ENCODE results near the gene DEGS1. TPM values are rescaled to one million over a fixed set of nuclear protein-coding genes. Genes with fewer than 3 reads are reported as not detected.

DEGS1 gene
- total RNA-seq, 1 donor from 2014 or later: 88.1 TPM

- H3K36me3 Mint-ChIP-seq (ENCODE audit: low read depth, unreplicated experiment): no peaks in the 10 kb centered on the region
- TF ChIP-seq CTCF (IDR thresholded peaks at IDR 0.05; ENCODE audit: unreplicated experiment): no peak
These were observed 36.1 kb downstream of the DEGS1 start for GRCh38 chr1:224219011-224219611.

GRCh38 chr1:224219612-224220059 is 36.6 kb downstream of the DEGS1 start:
- no peak for TF ChIP-seq CTCF (IDR thresholded peaks at IDR 0.05; ENCODE audit: unreplicated experiment)
- no peaks in the 10 kb centered on the region for H3K9me3 Mint-ChIP-seq (ENCODE audit: unreplicated experiment)
- no peak overlapping the region for H3K4me3 Mint-ChIP-seq (ENCODE audit: unreplicated experiment)
- H3K36me3 Mint-ChIP-seq (ENCODE audit: low read depth, unreplicated experiment): no peaks in the 10 kb centered on the region
- no peak overlapping the region for H3K27ac Mint-ChIP-seq (ENCODE audit: unreplicated experiment)
- no peak for DNase-seq (ENCODE audit: low spot score)
- H3K27me3 Mint-ChIP-seq (ENCODE audit: unreplicated experiment): no peaks in the 10 kb centered on the region
- peaks cover 30% of the 10 kb centered on the region for H3K4me1 Mint-ChIP-seq (ENCODE audit: unreplicated experiment)

More at GRCh38 chr1:224219011-224219611, 36.1 kb downstream of the DEGS1 start:
- Mint-ChIP-seq H3K4me3 (ENCODE audit: unreplicated experiment) (no peak overlapping the region), H3K9me3 (ENCODE audit: unreplicated experiment) (no peaks in the 10 kb centered on the region), H3K4me1 (ENCODE audit: unreplicated experiment) (peaks cover 26% of the 10 kb centered on the region), H3K27me3 (ENCODE audit: unreplicated experiment) (no peaks in the 10 kb centered on the region), H3K27ac (ENCODE audit: unreplicated experiment) (no peak overlapping the region)
- no peak for DNase-seq (ENCODE audit: low spot score)

- Mint-ChIP-seq H3K4me3 (ENCODE audit: unreplicated experiment) (no peak overlapping the region), H3K4me1 (ENCODE audit: unreplicated experiment) (peaks cover 19% of the 10 kb centered on the region), H3K36me3 (ENCODE audit: low read depth, unreplicated experiment) (peaks cover 14% of the 10 kb centered on the region), H3K9me3 (ENCODE audit: unreplicated experiment) (no peaks in the 10 kb centered on the region), H3K27ac (ENCODE audit: unreplicated experiment) (peak overlapping the region; percentile 27), H3K27me3 (ENCODE audit: unreplicated experiment) (no peaks in the 10 kb centered on the region)
- no peak for TF ChIP-seq CTCF (IDR thresholded peaks at IDR 0.05; ENCODE audit: unreplicated experiment)
- DNase-seq (ENCODE audit: low spot score): no peak
These were observed 41.0 kb downstream of the DEGS1 start for GRCh38 chr1:224223819-224224714.

- Mint-ChIP-seq H3K27me3 (ENCODE audit: unreplicated experiment) (no peaks in the 10 kb centered on the region), H3K9me3 (ENCODE audit: unreplicated experiment) (no peaks in the 10 kb centered on the region), H3K36me3 (ENCODE audit: low read depth, unreplicated experiment) (peaks cover 26% of the 10 kb centered on the region), H3K4me1 (ENCODE audit: unreplicated experiment) (peaks cover 12% of the 10 kb centered on the region), H3K4me3 (ENCODE audit: unreplicated experiment) (peak overlapping the region; percentile 42), H3K27ac (ENCODE audit: unreplicated experiment) (no peak overlapping the region)
- TF ChIP-seq CTCF (IDR thresholded peaks at IDR 0.05; ENCODE audit: unreplicated experiment): no peak
- DNase-seq (ENCODE audit: low spot score): no peak
These were observed 43.9 kb downstream of the DEGS1 start for GRCh38 chr1:224226849-224227502.
